Transverse colon (tissue), 4 donors: ENCODE measurements around the gene KRTAP1-5. TPM values are rescaled to one million over a fixed set of nuclear protein-coding genes. Genes with fewer than 3 reads are reported as not detected.
"Not testable (repeated sequence)": the region's sequence is repeated elsewhere in the genome, so short reads cannot be mapped to it uniquely, and the experiment has no call there.

Experiments
- DNase-seq: peaks from one replicate; pipeline ENCODE4 v3.0.0-alpha.2; 2019
- H3K27ac ChIP-seq, 4 donors: fragments of 200-600 bp; sonication (generic); 2 replicates each; pipeline ENCODE4 v1.5.1; 2016 to 2018; ENCODE audit warnings: inconsistent platforms in 4 of 4
- H3K27me3 ChIP-seq: fragments of 200-600 bp; sonication (generic); 2 replicates; pipeline ENCODE4 v1.5.1; 2017; ENCODE audit warnings: inconsistent platforms
- H3K36me3 ChIP-seq, 4 donors: fragments of 200-600 bp; sonication (generic); 2 replicates each; pipeline ENCODE4 v1.5.1; 2017 to 2019; ENCODE audit warnings: inconsistent platforms in 4 of 4
- H3K4me1 ChIP-seq, 4 donors: fragments of 200-600 bp; sonication (generic); 2 replicates each; pipeline ENCODE4 v1.5.1; 2017 to 2020; ENCODE audit warnings: inconsistent platforms in 4 of 4
- H3K4me3 ChIP-seq, 4 donors: fragments of 200-600 bp; sonication (generic); 1 replicate in 1 of 4; 2 replicates in 3 of 4; pipeline versions ENCODE4 v1.5.1 to v1.6.1; 2017 to 2019; ENCODE audit warnings: inconsistent platforms in 4 of 4
- H3K9me3 ChIP-seq, 2 donors: fragments of 200-600 bp; sonication (generic); 2 replicates each; pipeline ENCODE4 v1.5.1; 2017 to 2019; ENCODE audit warnings: inconsistent platforms in 2 of 2
- EP300 ChIP-seq: sonication (generic); formaldehyde crosslinking; IDR thresholded peaks from one replicate; pipeline ENCODE4 v1.6.1; 2017; ENCODE audit warnings: antibody characterized with exemption, low read depth
- POLR2A ChIP-seq: fragments of 450-650 bp; IDR thresholded peaks from one replicate; pipeline ENCODE4 v1.6.1; 2016; ENCODE audit warnings: antibody characterized with exemption, mild to moderate bottlenecking, moderate library complexity
- POLR2AphosphoS5 ChIP-seq, 3 donors: sonication (generic); formaldehyde crosslinking; IDR thresholded peaks; one replicate each; pipeline ENCODE4 v1.6.1; 2016; ENCODE audit warnings: antibody characterized with exemption in 3 of 3
- WGBS, 2 donors: methylation state at CpG; one replicate each; pipeline ENCODE4 v1.1.5; 2018; ENCODE audit warnings: low coverage in 1 of 2; 5-methylcytosine and 5-hydroxymethylcytosine counted together
- in situ Hi-C, 4 donors: fragments of 200-750 bp; cut with MboI; loops; one replicate each; pipeline versions ENCODE4 v1.15.0 to v1.15.1; 2017; ENCODE audit warnings: low sequenced_read_pairs in 3 of 4, low pct_ligation_motif_present in 1 of 4, low pct_unique_long_range_greater_than_20kb in 1 of 4
- intact Hi-C: fragments of 100-400 bp; cut with DNase I; formaldehyde crosslinking; loops from one replicate; pipeline ENCODE4 v1.15.1; 2023; ENCODE audit warnings: low total_unique reads
- total RNA-seq, 4 donors: library from RNA; depleted of rRNA; stranded (reverse); fragments of >200 nt; gene quantifications; one replicate each; pipeline ENCODE4 v1.1.0, GENCODE V29; 2016
- TF ChIP-seq, protein P1 (sequence below), 5 experiments: fragments of 200-600 bp in 3 of 5; fragments of 450-650 bp in 2 of 5; sonication (generic) in 3 of 5; IDR thresholded peaks; 1 replicate in 2 of 5; 2 replicates in 3 of 5; pipeline ENCODE4 v1.5.1; 2016 to 2017; ENCODE audit warnings: antibody characterized with exemption in 5 of 5, inconsistent platforms in 3 of 5, mild to moderate bottlenecking in 2 of 5, moderate library complexity in 1 of 5

Gene KRTAP1-5
- total RNA-seq, 4 donors from 2014 or later, result not detected

DNA sequence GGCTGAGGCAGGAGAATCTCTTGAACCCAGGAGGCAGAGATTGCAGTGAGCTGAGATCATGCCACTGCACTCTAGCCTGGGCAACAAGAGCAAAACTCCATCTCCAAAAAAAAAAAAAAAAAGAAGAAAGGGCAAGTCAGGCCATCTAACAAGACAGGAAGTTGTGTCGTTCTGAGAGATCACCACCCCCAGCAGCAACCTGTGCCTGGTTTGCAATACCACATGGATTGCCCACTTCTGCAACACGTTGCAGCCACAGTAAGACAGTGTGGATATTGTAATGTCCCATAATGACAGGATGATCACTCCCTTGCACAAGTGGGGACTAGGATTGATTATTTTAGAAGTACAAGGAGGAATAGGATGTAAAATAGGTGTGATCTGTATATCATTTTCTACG is 42.0 kb upstream of the KRTAP1-5 start:
- Histone ChIP-seq H3K36me3 (no peaks in the 10 kb centered on the region), H3K4me3 (no peak overlapping the region), H3K9me3 (no peaks in the 10 kb centered on the region), H3K27ac (no peak overlapping the region), H3K4me1 (no peaks in the 10 kb centered on the region), H3K27me3 (peaks cover 6% of the 10 kb centered on the region)
- DNase-seq, result no peak
- TF ChIP-seq EP300 (no peak), POLR2A (no peak), POLR2AphosphoS5 (IDR thresholded peaks at IDR 0.05) (no peak)
- TF ChIP-seq, protein P1, sequence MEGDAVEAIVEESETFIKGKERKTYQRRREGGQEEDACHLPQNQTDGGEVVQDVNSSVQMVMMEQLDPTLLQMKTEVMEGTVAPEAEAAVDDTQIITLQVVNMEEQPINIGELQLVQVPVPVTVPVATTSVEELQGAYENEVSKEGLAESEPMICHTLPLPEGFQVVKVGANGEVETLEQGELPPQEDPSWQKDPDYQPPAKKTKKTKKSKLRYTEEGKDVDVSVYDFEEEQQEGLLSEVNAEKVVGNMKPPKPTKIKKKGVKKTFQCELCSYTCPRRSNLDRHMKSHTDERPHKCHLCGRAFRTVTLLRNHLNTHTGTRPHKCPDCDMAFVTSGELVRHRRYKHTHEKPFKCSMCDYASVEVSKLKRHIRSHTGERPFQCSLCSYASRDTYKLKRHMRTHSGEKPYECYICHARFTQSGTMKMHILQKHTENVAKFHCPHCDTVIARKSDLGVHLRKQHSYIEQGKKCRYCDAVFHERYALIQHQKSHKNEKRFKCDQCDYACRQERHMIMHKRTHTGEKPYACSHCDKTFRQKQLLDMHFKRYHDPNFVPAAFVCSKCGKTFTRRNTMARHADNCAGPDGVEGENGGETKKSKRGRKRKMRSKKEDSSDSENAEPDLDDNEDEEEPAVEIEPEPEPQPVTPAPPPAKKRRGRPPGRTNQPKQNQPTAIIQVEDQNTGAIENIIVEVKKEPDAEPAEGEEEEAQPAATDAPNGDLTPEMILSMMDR (IDR thresholded peaks at IDR 0.05), result no peak
- intact Hi-C loops, result no loop called here
- WGBS, 2 donors, result 62 to 82% methylated on average over 3 of the region's 3 CpGs
- in situ Hi-C loops, result no loop called here

DNA sequence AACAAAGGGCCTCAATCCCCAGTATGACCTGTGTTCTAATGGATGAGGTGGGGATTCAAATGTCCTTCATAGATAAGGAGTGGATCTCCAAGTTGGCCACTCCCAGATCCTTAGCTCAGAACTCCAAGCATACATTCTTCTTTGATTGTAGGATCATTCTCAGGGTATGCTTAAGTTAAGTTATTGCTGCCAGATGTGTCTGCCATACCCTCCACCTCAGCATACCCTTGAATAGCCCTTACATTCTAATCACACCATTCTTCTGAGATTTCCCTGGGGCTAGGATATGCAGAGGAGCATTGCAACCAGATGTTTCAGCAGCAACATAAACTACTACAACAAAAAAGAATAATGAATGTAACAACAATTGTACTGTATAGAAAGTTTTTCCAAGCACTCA is 40.3 kb upstream of the KRTAP1-5 start:
- no peak overlapping the region for H3K4me3 ChIP-seq
- H3K4me1 ChIP-seq, result no peaks in the 10 kb centered on the region
- TF ChIP-seq, protein P1 (IDR thresholded peaks at IDR 0.05), result no peak
- TF ChIP-seq POLR2A, result no peak
- no peak for TF ChIP-seq EP300
- no peak for TF ChIP-seq POLR2AphosphoS5 (IDR thresholded peaks at IDR 0.05)
- H3K36me3 ChIP-seq, result no peaks in the 10 kb centered on the region
- in situ Hi-C loops, result no loop called here
- H3K27ac ChIP-seq, result no peak overlapping the region
- DNase-seq, result no peak
- intact Hi-C loops, result no loop called here
- H3K27me3 ChIP-seq, result peaks cover 9% of the 10 kb centered on the region
- H3K9me3 ChIP-seq, result no peaks in the 10 kb centered on the region

DNA sequence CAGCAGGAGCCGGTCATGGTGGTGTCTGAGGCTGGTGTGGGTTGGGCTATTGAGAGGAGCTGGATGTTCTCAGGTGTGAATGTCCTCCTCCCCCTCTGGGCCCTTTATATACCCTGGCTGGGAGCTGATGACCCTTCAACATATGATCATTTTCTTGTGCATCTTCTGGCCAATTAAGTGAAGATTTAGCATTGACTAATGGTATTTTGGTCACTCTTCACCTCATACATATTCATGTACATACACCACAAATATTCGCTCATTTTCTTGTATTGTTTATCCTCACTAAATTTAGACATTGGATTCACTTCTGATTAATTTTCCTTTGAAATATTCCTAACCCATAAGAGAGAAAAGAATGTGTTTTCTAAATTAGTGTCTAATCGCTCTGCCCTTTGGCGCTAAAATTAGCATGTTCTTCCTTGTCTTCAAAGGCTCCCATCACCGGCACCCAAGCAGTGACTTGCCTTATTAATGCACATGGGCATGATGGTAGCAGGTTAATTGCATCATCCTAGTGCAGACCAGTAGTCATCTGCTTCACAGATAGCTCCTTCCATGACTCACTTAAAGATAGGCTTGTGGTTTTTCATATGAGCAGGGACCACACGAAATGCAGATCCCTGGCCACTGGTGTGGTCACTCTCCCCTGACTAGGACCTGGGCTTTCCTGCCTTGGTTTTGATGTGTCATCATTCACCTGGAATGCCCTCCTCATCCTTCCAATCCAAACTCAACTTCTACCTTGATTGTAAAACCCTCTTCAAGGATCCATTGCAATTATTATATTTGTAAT is 39.0 kb upstream of the KRTAP1-5 start, which contains the start of gene KRTAP2-4:
Gene KRTAP2-4, minus strand, starts transcription at position 51 of the 796 bp plus-strand sequence. Its CDS starts 34 bp downstream, at position 17.
- intact Hi-C loops, result no loop called here
- in situ Hi-C loops, result no loop called here

DNA sequence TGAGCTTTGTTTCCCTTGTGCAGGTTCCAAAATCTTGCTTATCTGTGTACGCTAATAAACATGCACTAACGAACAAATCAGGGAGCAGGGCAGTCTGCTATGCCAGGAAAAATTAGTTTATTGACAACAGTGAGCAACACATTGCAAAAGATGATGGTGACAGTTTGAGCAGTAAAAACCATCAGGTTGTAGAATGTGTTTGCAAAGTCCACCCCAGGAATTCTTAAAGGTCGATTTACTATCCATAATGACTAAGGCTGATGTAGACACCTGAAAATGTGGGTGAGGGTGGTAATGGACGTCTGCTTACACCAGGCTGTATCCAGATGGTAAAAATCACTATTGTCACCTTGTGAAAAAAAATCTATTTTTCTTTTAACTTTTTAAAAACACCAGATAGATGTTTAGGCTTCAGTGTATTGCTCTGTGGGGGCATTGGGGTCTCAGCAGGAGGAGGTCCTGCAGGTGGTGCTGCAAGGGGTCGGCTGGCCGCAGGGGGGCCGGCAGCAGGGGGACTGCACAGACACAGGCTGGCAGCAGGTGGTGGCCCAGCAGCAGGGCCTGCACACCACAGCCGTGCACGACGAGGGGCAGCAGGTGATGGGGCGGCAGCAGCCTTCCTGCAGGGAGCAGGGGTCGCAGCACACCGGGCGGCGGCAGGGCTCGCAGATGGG is 38.1 kb upstream of the KRTAP1-5 start:
- 68 to 69% methylated on average over 3 to 6 of the region's 16 CpGs for WGBS, 2 donors
- in situ Hi-C loops, H3K4me1 ChIP-seq: not testable (repeated sequence)

More for the DNA sequence above, 39.0 kb upstream of the KRTAP1-5 start, which contains the start of gene KRTAP2-4:
- TF ChIP-seq POLR2A (no peak), POLR2AphosphoS5 (IDR thresholded peaks at IDR 0.05) (no peak), EP300 (no peak)
- TF ChIP-seq, protein P1 (IDR thresholded peaks at IDR 0.05), result no peak
- DNase-seq, result no peak
- no peaks in the 10 kb centered on the region for H3K9me3 ChIP-seq
- H3K27ac ChIP-seq, result no peak within 1 kb of the TSS
- H3K27me3 ChIP-seq, result peaks cover 21% of the 10 kb centered on the region
- H3K4me3 ChIP-seq, result no peak within 1 kb of the TSS
- no peaks in the 10 kb centered on the region for H3K36me3 ChIP-seq
- 91 to 93% methylated on average over 4 to 6 of the region's 6 CpGs for WGBS, 2 donors
- H3K4me1 ChIP-seq, result no peaks in the 10 kb centered on the region

More for the DNA sequence above, 38.1 kb upstream of the KRTAP1-5 start:
- peaks cover 23% of the 10 kb centered on the region for H3K27me3 ChIP-seq
- intact Hi-C loops, H3K27ac ChIP-seq, H3K36me3 ChIP-seq, DNase-seq, H3K9me3 ChIP-seq, H3K4me3 ChIP-seq: not testable (repeated sequence)
